DMS53 treated with DMSO at 0.1 percent for 48 hours (cell line): ENCODE results near the gene COPZ1.
"Not testable (repeated sequence)": the region's sequence is repeated elsewhere in the genome, so short reads cannot be mapped to it uniquely, and the experiment has no call there.

ENCODE experiments used
- DNase-seq: peaks from one replicate; lab custom pipeline; 2025; ENCODE audit not compliant: unreplicated experiment; lab: John Stamatoyannopoulos, UW

The COPZ1 gene, protein sequence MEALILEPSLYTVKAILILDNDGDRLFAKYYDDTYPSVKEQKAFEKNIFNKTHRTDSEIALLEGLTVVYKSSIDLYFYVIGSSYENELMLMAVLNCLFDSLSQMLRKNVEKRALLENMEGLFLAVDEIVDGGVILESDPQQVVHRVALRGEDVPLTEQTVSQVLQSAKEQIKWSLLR

GRCh38 chr12:54324617-54325441 is at the start of gene COPZ1:
TSS of gene COPZ1 (plus strand) at chr12:54325131. CDS start at chr12:54325164, 33 bp downstream.
- DNase-seq = peak; percentile 99

GRCh38 chr12:54276368-54276767 is 48.6 kb upstream of the COPZ1 start:
- DNase-seq = no peak

- no peak for DNase-seq
Observed at GRCh38 chr12:54277823-54278276, 47.1 kb upstream of the COPZ1 start.

DNA sequence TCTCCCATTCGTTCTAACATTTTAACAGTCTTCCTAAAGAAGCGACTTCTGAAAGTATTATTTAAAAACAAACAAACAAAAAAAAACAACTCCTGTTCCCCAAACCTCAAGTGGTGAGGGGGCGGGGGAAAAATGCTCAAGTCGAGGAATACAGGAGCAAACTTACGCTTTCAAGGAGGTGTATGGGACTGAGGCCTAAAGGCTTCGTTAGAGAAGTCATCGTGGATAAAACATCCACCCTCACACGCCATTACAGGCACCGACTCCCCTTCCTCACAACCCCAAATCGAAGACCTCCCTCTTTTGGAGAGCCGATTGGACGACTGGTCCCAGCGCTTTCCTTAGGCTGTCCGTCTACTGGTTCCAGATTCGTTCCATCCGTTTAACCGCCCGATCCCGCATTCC is 45.7 kb upstream of the COPZ1 start:
- DNase-seq = no peak

DNA sequence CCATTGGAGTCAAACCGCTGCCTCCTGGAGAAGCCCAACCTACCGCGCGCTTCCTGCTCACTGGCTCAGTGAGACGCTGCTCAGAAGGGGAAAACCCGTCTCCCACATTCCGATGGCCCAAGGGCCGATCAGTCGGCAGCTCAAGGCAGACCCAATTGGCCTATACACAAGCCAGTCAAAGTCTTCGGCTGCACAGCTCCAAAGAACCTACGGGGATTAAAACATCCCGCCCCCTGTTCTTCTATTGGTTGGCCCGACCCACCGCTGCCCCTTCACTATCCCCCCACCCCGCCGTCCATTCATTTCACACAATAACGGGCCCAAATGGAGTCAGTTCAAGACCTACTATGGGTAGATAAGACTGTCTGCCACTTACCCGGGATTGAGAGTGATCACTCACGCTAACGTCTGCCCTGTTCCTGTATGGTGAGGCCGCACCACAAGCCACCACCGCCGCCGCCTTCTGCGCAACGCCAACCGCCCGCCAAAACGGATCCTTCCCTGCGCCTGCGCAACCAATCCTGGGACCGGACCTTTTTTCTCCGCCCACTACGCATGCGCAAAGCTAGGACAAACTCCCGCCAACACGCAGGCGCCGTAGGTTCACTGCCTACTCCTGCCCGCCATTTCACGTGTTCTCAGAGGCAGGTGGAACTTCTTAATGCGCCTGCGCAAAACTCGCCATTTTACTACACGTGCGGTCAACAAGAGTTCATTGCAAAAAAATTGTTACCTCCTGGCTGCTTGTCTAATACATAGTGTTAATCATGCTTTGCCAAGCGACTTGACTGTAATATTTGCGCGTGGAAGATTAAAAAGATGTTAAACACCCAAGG is 45.1 kb upstream of the COPZ1 start, which contains the start of gene CBX5:
TSS of gene CBX5 (minus strand) at position 491 of the 836 bp plus-strand sequence. CDS start 22,472 bp downstream, outside the sequence.
- peak; percentile 98 for DNase-seq

GRCh38 chr12:54280468-54281260 is 44.3 kb upstream of the COPZ1 start, which contains the start of gene HNRNPA1:
TSS of gene HNRNPA1 (plus strand) at chr12:54280726. CDS start at chr12:54280808, 82 bp downstream.
- peak; percentile 99 for DNase-seq

GRCh38 chr12:54281261-54281638 is 43.7 kb upstream of the COPZ1 start:
- DNase-seq = not testable (repeated sequence)

- not testable (repeated sequence) for DNase-seq
Observed at GRCh38 chr12:54281694-54282093, 43.2 kb upstream of the COPZ1 start.

- DNase-seq = no peak
Observed at GRCh38 chr12:54282949-54283593, 41.9 kb upstream of the COPZ1 start.

GRCh38 chr12:54284070-54284780 is 40.7 kb upstream of the COPZ1 start:
- DNase-seq = not testable (repeated sequence)

DNA sequence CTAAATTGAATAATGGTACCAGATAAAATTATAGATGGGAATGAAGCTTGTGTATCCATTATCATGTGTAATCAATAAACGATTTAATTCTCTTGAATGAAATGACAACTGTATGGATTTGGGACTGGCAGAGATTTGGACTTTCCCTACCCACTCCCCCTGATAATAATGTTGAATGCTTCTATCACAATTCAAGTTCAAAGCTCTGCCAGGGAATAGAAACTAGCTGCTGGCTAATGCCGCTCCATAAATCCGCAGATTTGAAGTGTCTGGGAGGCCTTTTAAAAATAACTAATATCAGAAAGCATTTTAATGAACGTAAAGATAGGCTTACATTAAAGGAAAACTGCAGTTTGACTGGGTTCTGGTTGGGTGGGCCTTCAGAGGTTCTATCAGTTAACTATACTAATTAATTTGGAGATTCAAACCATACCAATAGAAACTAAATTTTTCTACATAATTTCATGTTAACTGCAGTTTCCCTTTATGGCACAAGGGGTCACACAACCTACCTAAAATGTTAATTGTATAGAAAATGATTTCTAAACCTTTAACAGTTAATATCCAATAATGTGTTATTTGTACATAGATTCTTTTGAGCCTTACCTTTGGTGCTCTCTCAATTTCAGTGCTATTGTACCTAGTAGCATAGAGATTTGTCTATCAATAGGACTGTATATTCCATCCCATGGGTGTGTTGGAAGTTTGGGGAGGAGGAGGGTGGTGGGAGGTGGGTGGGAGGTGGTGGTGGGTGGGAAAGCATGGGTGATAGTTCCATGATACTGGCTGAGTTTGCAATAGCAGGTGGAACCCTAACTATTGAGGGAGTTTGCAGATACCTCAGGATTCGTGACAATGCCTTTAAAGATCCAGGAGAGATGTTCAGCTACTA is 39.5 kb upstream of the COPZ1 start:
- DNase-seq = no peak

DNA sequence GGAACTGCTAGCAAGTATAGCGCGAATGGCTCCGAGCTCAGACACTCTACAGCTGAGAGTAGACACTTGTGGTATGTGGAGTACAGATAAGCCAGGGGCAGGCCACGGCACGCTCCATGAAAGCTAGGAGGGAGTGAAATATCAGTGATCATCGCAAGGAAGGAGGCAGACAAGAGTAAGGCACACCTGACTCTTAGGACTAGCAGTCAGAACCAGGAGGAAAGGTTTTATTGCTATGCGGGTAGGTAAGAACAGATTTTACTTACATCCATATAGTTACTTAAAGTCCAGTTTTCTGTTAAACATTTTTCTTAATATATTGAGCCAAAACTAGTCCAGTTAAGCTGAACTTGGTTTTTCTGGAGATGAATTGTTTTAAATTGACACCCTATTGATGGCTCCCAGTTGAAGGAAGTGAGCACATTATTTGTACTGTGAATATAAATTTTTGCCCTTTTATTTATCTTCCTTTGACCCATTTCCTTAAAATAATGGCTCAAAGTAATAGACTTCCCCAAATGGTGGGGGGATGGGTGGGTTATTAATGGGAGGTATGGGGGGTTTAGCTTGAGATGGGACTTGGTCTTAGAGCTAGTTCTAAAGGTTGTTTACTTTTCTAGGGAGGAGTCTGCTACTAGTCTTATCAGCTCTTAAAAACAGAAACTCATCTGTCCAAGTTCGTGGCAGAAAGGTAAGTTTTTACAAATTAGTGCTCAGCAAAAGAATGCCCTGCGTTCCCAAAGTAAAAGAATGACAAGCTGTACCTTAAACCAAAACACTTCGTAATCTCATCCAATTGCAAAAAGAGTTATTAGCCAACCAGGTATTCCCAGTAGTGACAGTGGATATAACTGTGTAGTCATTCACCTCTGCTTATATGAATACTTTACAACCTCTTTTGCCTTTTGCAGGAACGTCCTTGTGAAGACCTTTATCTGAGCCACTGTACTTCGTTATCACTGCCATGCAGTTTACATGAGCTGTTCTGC is 38.6 kb upstream of the COPZ1 start:
- DNase-seq = no peak

GRCh38 chr12:54287261-54288157 is 37.4 kb upstream of the COPZ1 start:
- DNase-seq = no peak

DNA sequence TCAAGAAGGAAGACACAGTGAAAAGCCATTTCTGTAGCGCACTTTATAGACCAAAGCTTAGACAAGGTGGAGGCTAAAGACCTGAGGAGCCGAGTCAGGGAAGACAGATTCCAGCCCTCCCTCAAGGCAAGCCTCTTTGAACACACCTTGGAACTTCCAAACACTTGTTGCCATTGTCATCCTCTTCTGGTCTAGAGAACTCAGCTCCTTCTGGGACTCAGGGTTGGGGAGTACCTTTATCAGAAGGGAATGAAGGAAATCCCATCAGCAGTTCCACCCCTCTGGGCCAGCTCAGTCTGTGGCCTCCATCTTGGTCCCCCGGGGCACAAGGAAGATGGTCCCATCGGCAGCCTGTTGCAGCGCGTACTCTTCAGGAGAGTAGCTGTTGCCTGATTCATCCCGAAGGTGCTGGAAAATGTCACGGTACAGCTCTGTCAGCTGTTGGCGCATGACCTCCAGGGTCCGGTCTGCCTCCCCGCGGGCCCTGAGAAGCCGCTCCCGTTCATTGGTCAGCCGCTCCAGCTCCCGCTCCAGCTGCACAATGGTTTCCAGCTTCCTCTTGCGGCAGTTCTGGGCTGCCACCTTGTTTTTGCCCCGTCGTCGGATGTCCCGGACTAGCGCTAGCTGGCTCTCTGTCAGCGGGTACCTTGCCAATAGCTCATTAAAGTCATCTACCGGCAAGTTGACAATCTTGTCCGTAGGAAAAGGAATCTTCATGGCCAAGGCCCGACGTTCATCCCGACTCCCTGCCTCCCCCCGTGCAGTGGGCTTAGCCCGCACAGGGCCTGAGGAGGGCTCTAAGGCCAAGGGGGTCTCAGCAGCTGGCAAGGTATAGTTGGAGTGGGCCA is 32.6 kb upstream of the COPZ1 start:
- DNase-seq = no peak

DNA sequence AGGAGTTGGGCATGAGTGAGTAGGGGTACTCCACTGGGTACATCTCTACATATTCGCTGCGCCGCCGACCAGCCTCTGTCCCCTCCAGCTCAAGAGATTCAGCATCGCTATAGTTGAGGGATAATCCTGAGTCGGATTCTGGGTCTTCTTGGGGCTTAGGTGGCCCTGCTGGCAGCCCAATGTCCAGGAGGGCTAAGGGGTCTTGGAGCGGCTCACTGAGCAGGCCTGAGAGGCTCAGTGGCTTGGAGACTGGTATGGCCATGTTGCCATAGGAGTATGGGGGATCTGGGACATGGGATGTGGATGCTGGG is 32.0 kb upstream of the COPZ1 start:
- DNase-seq = no peak
